KG1 (cell line): ENCODE data around the gene DLX3.
A peak's percentile ranks its signal among the peaks of the same experiment; 100 is the strongest.

ENCODE experiments used
- DNase-seq: peaks from one replicate; lab custom pipeline; 2025; lab: John Stamatoyannopoulos, UW

DLX3 gene

GRCh38 chr17:49972486-49973270 is 22.3 kb downstream of the DLX3 start:
- no peak for DNase-seq

- DNase-seq: no peak
Measured at GRCh38 chr17:49971848-49972485, 23.1 kb downstream of the DLX3 start.

GRCh38 chr17:49971199-49971847 is 23.7 kb downstream of the DLX3 start:
- no peak for DNase-seq

- no peak for DNase-seq
Measured at GRCh38 chr17:49970498-49970897, 24.5 kb downstream of the DLX3 start.

GRCh38 chr17:49969795-49970389 is 25.1 kb downstream of the DLX3 start:
- no peak for DNase-seq

GRCh38 chr17:49969134-49969759 is 25.8 kb downstream of the DLX3 start, which contains the start of gene DLX4:
Gene DLX4, plus strand, starts transcription at chr17:49969190. Its CDS starts 279 bp downstream, at chr17:49969469.
- no peak for DNase-seq

- peak; percentile 38 for DNase-seq
Measured at GRCh38 chr17:49968405-49969133, 26.5 kb downstream of the DLX3 start.

- DNase-seq: no peak
Measured at GRCh38 chr17:49967621-49968404, 27.2 kb downstream of the DLX3 start.

- no peak for DNase-seq
Measured at GRCh38 chr17:49967205-49967604, 27.8 kb downstream of the DLX3 start.

- DNase-seq: no peak
Measured at GRCh38 chr17:49966767-49967166, 28.3 kb downstream of the DLX3 start.

- no peak for DNase-seq
Measured at GRCh38 chr17:49965524-49965909, 29.5 kb downstream of the DLX3 start.

GRCh38 chr17:49964769-49965523 is 30.1 kb downstream of the DLX3 start:
- DNase-seq: no peak

- DNase-seq: no peak
Measured at GRCh38 chr17:49964303-49964768, 30.7 kb downstream of the DLX3 start.

GRCh38 chr17:49963626-49964302 is 31.3 kb downstream of the DLX3 start:
- no peak for DNase-seq

- DNase-seq: no peak
Measured at GRCh38 chr17:49963309-49963625, 31.8 kb downstream of the DLX3 start.

- DNase-seq: no peak
Measured at GRCh38 chr17:49962599-49963308, 32.3 kb downstream of the DLX3 start.

GRCh38 chr17:49959183-49959935 is 35.7 kb downstream of the DLX3 start:
- no peak for DNase-seq

- DNase-seq: no peak
Measured at GRCh38 chr17:49958723-49959122, 36.3 kb downstream of the DLX3 start.
